Endodermal cell (in vitro differentiated cells): ENCODE results near the gene RTCA. TPM values are rescaled to one million over a fixed set of nuclear protein-coding genes. Genes with fewer than 3 reads are reported as not detected.

Source experiments
- DNase-seq: peaks from one replicate; pipeline ENCODE4 v3.0.0-alpha.2; 2017
- H3K27ac ChIP-seq: 2 replicates; pipeline ENCODE4 v1.5.1; 2013; ENCODE audit warnings: mild to moderate bottlenecking, low read depth, low read length, moderate library complexity
- H3K27me3 ChIP-seq: 2 replicates; pipeline ENCODE4 v1.6.1; 2013; ENCODE audit warnings: mild to moderate bottlenecking, low read length, moderate library complexity; ENCODE audit not compliant: insufficient read depth, control insufficient read depth, poor library complexity, severe bottlenecking
- H3K36me3 ChIP-seq: 2 replicates; pipeline ENCODE4 v1.7.0; 2013; ENCODE audit warnings: mild to moderate bottlenecking, low read length, moderate library complexity; ENCODE audit not compliant: control insufficient read depth, insufficient read depth
- H3K4me1 ChIP-seq: one replicate; pipeline ENCODE4 v1.7.0; 2013; ENCODE audit warnings: low read length; ENCODE audit not compliant: control insufficient read depth, insufficient read depth
- H3K4me3 ChIP-seq: 2 replicates; pipeline ENCODE4 v1.5.1; 2013; ENCODE audit warnings: mild to moderate bottlenecking, low read length, moderate library complexity
- H3K9ac ChIP-seq: 2 replicates; pipeline ENCODE4 v1.6.1; 2013; ENCODE audit warnings: mild to moderate bottlenecking, low read length, moderate library complexity; ENCODE audit not compliant: poor library complexity, severe bottlenecking; ENCODE audit errors: extremely low read depth
- H3K9me3 ChIP-seq: 2 replicates; pipeline ENCODE4 v1.6.1; 2013; ENCODE audit warnings: mild to moderate bottlenecking, low read length, moderate library complexity; ENCODE audit not compliant: control insufficient read depth
- H3K27ac Mint-ChIP-seq: 2 replicates; pipeline ENCODE4 v1.8.0; 2020; ENCODE audit warnings: mixed read lengths
- H3K27me3 Mint-ChIP-seq: 2 replicates; pipeline ENCODE4 v1.8.0; 2021; ENCODE audit warnings: mild to moderate bottlenecking, mixed read lengths; ENCODE audit not compliant: insufficient read depth
- H3K36me3 Mint-ChIP-seq: 2 replicates; pipeline ENCODE4 v1.8.0; 2020; ENCODE audit warnings: low read depth, mixed read lengths
- H3K4me1 Mint-ChIP-seq: 2 replicates; pipeline ENCODE4 v1.8.0; 2020; ENCODE audit warnings: mixed read lengths
- H3K4me3 Mint-ChIP-seq: 2 replicates; pipeline ENCODE4 v1.8.0; 2020; ENCODE audit warnings: mild to moderate bottlenecking, moderate library complexity, mixed read lengths
- H3K9me3 Mint-ChIP-seq: 2 replicates; pipeline ENCODE4 v1.8.0; 2020; ENCODE audit warnings: mild to moderate bottlenecking, mixed read lengths
- WGBS, 2 experiments: methylation state at CpG; one replicate each; pipeline versions ENCODE4 v1.1.5 to v1.1.7; 2013; ENCODE audit warnings: missing lambda C conversion rate in 2 of 2, mixed read lengths in 1 of 2; ENCODE audit not compliant: insufficient coverage in 1 of 2, insufficient read length in 1 of 2; 5-methylcytosine and 5-hydroxymethylcytosine counted together
- total RNA-seq, 2 donors: library from RNA; stranded (reverse); fragmentation: NEBNext Ultra II Directional in 1 of 2; extraction: Animal tissue kit (Norgen Biotek cat#: 25700) in 1 of 2; gene quantifications; 2 replicates in 1 of 2; 3 replicates in 1 of 2; pipeline ENCODE4 v1.2.1, GENCODE V29; 2021
- TF ChIP-seq, protein P1 (sequence below): fragments of 200-600 bp; sonication (generic); conservative IDR thresholded peaks from 2 replicates; pipeline ENCODE4 v1.5.0; 2021; ENCODE audit warnings: antibody characterized with exemption, mild to moderate bottlenecking

The RTCA gene
- total RNA-seq, 2 donors from 2014 or later: 46.0 to 49.8 TPM

- H3K4me3 Mint-ChIP-seq: no peak overlapping the region
- Histone ChIP-seq H3K9me3 (peaks cover 51% of the 10 kb centered on the region), H3K27ac (no peak overlapping the region), H3K4me3 (no peak overlapping the region), H3K27me3 (no peaks in the 10 kb centered on the region), H3K9ac (no peak overlapping the region), H3K36me3 (no peaks in the 10 kb centered on the region), H3K4me1 (no peaks in the 10 kb centered on the region)
- no peaks in the 10 kb centered on the region for H3K27me3 Mint-ChIP-seq
- WGBS, 2 experiments: 96 to 97% methylated on average over 7 of the region's 7 CpGs
- peaks cover 19% of the 10 kb centered on the region for H3K4me1 Mint-ChIP-seq
- peaks cover 7% of the 10 kb centered on the region for H3K36me3 Mint-ChIP-seq
- H3K27ac Mint-ChIP-seq: no peak overlapping the region
- DNase-seq: no peak
- TF ChIP-seq, protein P1, sequence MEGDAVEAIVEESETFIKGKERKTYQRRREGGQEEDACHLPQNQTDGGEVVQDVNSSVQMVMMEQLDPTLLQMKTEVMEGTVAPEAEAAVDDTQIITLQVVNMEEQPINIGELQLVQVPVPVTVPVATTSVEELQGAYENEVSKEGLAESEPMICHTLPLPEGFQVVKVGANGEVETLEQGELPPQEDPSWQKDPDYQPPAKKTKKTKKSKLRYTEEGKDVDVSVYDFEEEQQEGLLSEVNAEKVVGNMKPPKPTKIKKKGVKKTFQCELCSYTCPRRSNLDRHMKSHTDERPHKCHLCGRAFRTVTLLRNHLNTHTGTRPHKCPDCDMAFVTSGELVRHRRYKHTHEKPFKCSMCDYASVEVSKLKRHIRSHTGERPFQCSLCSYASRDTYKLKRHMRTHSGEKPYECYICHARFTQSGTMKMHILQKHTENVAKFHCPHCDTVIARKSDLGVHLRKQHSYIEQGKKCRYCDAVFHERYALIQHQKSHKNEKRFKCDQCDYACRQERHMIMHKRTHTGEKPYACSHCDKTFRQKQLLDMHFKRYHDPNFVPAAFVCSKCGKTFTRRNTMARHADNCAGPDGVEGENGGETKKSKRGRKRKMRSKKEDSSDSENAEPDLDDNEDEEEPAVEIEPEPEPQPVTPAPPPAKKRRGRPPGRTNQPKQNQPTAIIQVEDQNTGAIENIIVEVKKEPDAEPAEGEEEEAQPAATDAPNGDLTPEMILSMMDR: no peak
- peaks cover 44% of the 10 kb centered on the region for H3K9me3 Mint-ChIP-seq
Observed at GRCh38 chr1:100321100-100321493, 55.1 kb downstream of the RTCA start.

DNA sequence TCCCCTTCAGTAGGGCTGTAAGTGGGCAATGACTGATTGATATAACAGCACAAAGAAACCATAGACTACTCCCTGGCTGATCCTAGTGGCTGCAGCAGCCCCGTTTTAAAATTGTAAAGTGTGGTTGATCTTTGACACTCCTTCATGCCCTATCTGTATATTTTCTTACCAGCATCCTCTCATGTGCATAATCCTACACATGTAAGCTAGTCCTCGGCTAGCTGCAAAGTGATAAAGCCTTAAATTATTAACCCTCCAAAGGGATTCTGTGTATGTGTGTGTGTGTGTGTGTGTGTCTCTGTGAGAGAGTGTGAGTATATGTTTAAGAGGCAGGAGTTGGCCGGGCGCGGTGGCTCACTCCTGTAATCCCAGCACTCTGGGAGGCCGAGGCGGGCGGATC, 55.5 kb downstream of the RTCA start:
- peaks cover 7% of the 10 kb centered on the region for H3K36me3 Mint-ChIP-seq
- Histone ChIP-seq H3K4me3 (no peak overlapping the region), H3K4me1 (peaks cover 2% of the 10 kb centered on the region), H3K27ac (no peak overlapping the region), H3K9me3 (peaks cover 47% of the 10 kb centered on the region), H3K36me3 (no peaks in the 10 kb centered on the region), H3K9ac (no peak overlapping the region), H3K27me3 (no peaks in the 10 kb centered on the region)
- 95 to 97% methylated on average over 4 to 8 of the region's 8 CpGs for WGBS, 2 experiments
- H3K27me3 Mint-ChIP-seq: no peaks in the 10 kb centered on the region
- H3K4me1 Mint-ChIP-seq: peaks cover 19% of the 10 kb centered on the region
- TF ChIP-seq, protein P1: no peak
- no peak for DNase-seq
- peaks cover 41% of the 10 kb centered on the region for H3K9me3 Mint-ChIP-seq
- no peak overlapping the region for H3K27ac Mint-ChIP-seq
- H3K4me3 Mint-ChIP-seq: no peak overlapping the region

DNA sequence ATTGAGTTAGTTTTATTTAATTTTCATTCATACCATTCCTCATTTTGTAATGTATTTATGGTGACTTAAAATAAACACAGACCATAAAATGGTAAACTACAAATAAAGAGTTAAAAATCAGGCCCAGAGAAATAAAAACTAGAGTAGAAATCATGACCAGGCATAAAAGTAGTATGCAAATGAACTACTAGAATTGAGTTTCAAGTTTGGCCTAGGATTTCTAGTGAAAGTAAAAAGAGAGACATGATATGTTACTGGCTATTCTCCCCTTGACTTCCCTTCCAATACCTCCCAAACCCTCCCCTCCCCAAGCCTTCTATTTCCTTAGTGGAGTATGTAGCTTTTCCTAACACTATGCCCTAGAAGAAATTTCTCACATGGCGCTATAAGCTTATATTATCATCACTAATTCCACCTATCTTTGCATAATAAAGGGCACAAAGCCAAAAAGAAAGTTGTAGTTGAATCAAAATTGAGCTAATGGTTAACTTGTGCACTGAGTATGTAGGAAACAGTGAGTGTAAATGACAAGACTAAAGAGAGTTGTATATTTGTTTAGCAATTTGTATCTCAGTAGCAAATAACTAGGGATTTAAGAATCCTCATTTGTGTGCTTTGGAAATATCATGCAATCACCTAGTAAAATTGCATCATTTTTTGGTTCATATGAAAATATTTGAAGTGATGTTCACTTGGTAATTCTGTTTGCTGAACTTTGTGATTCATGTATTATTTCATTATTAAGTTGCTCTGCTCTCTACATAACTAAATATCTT, 56.6 kb downstream of the RTCA start:
- Histone ChIP-seq H3K4me3 (no peak overlapping the region), H3K4me1 (peaks cover 5% of the 10 kb centered on the region), H3K9ac (no peak overlapping the region), H3K9me3 (peaks cover 36% of the 10 kb centered on the region), H3K27ac (no peak overlapping the region), H3K36me3 (no peaks in the 10 kb centered on the region), H3K27me3 (no peaks in the 10 kb centered on the region)
- TF ChIP-seq, protein P1: no peak
- H3K9me3 Mint-ChIP-seq: peaks cover 34% of the 10 kb centered on the region
- no peaks in the 10 kb centered on the region for H3K27me3 Mint-ChIP-seq
- H3K36me3 Mint-ChIP-seq: peaks cover 7% of the 10 kb centered on the region
- H3K27ac Mint-ChIP-seq: no peak overlapping the region
- DNase-seq: no peak
- H3K4me3 Mint-ChIP-seq: no peak overlapping the region
- H3K4me1 Mint-ChIP-seq: peaks cover 19% of the 10 kb centered on the region
- WGBS, 2 experiments: no CpG with 5 or more reads among the region's 1 CpG
